ENCODE results near the gene SEMA4D. TPM values are rescaled to one million over a fixed set of nuclear protein-coding genes. Genes with fewer than 3 reads are reported as not detected.

The SEMA4D gene
- total RNA-seq, 1 donor, result 0.43 TPM

- H3K4me3 ChIP-seq (ENCODE audit: low read depth, low read length), result no peak overlapping the region
- DNase-seq (ENCODE audit: low read depth), result peak; percentile 28
- TF ChIP-seq, protein P1, sequence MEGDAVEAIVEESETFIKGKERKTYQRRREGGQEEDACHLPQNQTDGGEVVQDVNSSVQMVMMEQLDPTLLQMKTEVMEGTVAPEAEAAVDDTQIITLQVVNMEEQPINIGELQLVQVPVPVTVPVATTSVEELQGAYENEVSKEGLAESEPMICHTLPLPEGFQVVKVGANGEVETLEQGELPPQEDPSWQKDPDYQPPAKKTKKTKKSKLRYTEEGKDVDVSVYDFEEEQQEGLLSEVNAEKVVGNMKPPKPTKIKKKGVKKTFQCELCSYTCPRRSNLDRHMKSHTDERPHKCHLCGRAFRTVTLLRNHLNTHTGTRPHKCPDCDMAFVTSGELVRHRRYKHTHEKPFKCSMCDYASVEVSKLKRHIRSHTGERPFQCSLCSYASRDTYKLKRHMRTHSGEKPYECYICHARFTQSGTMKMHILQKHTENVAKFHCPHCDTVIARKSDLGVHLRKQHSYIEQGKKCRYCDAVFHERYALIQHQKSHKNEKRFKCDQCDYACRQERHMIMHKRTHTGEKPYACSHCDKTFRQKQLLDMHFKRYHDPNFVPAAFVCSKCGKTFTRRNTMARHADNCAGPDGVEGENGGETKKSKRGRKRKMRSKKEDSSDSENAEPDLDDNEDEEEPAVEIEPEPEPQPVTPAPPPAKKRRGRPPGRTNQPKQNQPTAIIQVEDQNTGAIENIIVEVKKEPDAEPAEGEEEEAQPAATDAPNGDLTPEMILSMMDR (IDR thresholded peaks at IDR 0.05; ENCODE audit: insufficient read depth, low read depth, low read length), result no peak
Observed at GRCh38 chr9:89440951-89441654, 56.8 kb downstream of the SEMA4D start.

GRCh38 chr9:89440548-89440947 is 57.4 kb downstream of the SEMA4D start:
- no peak overlapping the region for H3K4me3 ChIP-seq (ENCODE audit: low read depth, low read length)
- TF ChIP-seq, protein P1 (IDR thresholded peaks at IDR 0.05; ENCODE audit: insufficient read depth, low read depth, low read length), result no peak
- no peak for DNase-seq (ENCODE audit: low read depth)

- DNase-seq (ENCODE audit: low read depth), result no peak
- no peak overlapping the region for H3K4me3 ChIP-seq (ENCODE audit: low read depth, low read length)
- TF ChIP-seq, protein P1 (IDR thresholded peaks at IDR 0.05; ENCODE audit: insufficient read depth, low read depth, low read length), result no peak
Observed at GRCh38 chr9:89440046-89440445, 57.9 kb downstream of the SEMA4D start.

DNA sequence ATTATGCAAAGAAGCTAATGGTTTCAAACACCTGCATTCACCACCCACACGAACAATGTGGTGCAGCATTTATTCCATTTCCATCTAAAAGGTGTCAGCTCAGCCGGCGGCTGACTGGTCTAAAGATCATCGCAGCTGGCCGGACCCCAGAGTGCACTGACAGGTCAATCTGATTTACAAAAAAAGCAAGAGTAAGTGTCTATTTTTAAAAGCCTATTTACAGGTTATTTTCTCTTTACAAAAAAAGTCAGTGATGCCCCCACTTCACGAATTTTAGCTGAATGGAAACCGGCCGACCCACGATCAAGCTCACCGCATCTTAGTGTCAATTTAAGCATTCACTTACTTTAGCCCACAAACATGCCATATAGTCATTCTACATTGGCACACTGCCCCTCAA is 58.3 kb downstream of the SEMA4D start:
- H3K4me3 ChIP-seq (ENCODE audit: low read depth, low read length), result no peak overlapping the region
- TF ChIP-seq, protein P1 (IDR thresholded peaks at IDR 0.05; ENCODE audit: insufficient read depth, low read depth, low read length), result no peak
- DNase-seq (ENCODE audit: low read depth), result no peak

DNA sequence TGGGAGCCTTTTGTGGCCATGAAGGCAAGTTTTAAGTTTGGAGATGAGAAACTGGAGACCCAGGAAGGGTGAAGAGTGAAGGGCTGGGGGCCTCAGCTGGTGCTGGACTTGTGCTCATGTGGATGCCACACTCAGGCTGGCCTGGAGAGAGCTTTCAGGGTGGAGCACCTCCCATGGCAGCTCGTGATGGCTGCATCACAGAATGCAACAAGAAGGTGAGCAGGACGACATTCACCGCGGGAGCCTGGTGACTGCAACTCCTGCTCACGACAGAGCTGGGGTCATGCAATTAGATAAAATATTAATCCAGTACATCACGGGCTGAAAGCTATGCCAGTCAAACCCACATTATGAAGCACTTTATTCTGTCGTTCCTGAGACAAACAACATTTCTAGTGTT is 59.7 kb downstream of the SEMA4D start:
- H3K4me3 ChIP-seq (ENCODE audit: low read depth, low read length), result no peak overlapping the region
- TF ChIP-seq, protein P1 (IDR thresholded peaks at IDR 0.05; ENCODE audit: insufficient read depth, low read depth, low read length), result no peak
- DNase-seq (ENCODE audit: low read depth), result no peak

GRCh38 chr9:89437772-89438171 is 60.1 kb downstream of the SEMA4D start:
- no peak overlapping the region for H3K4me3 ChIP-seq (ENCODE audit: low read depth, low read length)
- TF ChIP-seq, protein P1 (IDR thresholded peaks at IDR 0.05; ENCODE audit: insufficient read depth, low read depth, low read length), result no peak
- no peak for DNase-seq (ENCODE audit: low read depth)

Data from fibroblast of villous mesenchyme (primary cell).